SK-N-SH (cell line): ENCODE data around the gene OR51E2. TPM values are rescaled to one million over a fixed set of nuclear protein-coding genes. Genes with fewer than 3 reads are reported as not detected.

Source experiments
- CTCF ChIA-PET: fragments of 300-600, 350-600 bp; formaldehyde crosslinking; extraction: SDS; loops from one replicate; lab custom pipeline; 2021; lab: Yijun Ruan, JAX
- POLR2A ChIA-PET: fragments of 350-600 bp; sonication (Branson Sonifier 250); formaldehyde crosslinking; extraction: SDS; loops from one replicate; lab custom pipeline; 2020; ENCODE audit warnings: antibody characterized with exemption, inconsistent platforms; lab: Yijun Ruan, JAX
- DNase-seq: peaks from one replicate; pipeline ENCODE4 v3.0.0; 2012
- H2AFZ ChIP-seq: fragments of 200-600 bp; sonication (generic); 2 replicates; pipeline ENCODE4 v1.8.1; 2016; ENCODE audit warnings: antibody characterized with exemption, mild to moderate bottlenecking, low read depth
- H3F3A ChIP-seq: fragments of 200-600 bp; sonication (generic); replicated peaks from 2 replicates; pipeline ENCODE3; 2016; ENCODE audit warnings: antibody characterized with exemption, mild to moderate bottlenecking; ENCODE audit not compliant: insufficient read depth
- H3K27ac ChIP-seq, 2 experiments: fragments of 200-500 bp in 1 of 2; fragments of 200-600 bp in 1 of 2; sonication (Bioruptor generic) in 1 of 2; sonication (generic), shearing (Covaris generic) in 1 of 2; 2 replicates each; pipeline versions ENCODE4 v1.5.1 to v1.6.1; 2014 to 2016; ENCODE audit warnings: low read depth in 2 of 2, inconsistent platforms in 1 of 2, low read length in 1 of 2, mild to moderate bottlenecking in 1 of 2, mixed read lengths in 1 of 2
- H3K27me3 ChIP-seq: fragments of 200-600 bp; sonication (generic), shearing (Covaris generic); 2 replicates; pipeline ENCODE4 v1.6.1; 2016; ENCODE audit warnings: mixed run types; ENCODE audit not compliant: insufficient read depth
- H3K36me3 ChIP-seq, 2 experiments: fragments of 200-500 bp in 1 of 2; fragments of 200-600 bp in 1 of 2; sonication (Bioruptor generic) in 1 of 2; sonication (generic) in 1 of 2; replicated peaks in 1 of 2; 2 replicates each; pipeline versions ENCODE3 to v1.5.1; 2014 to 2016; ENCODE audit warnings: low read length in 1 of 2, mild to moderate bottlenecking in 1 of 2; ENCODE audit not compliant: insufficient read depth in 2 of 2, control insufficient read depth in 1 of 2
- H3K4me1 ChIP-seq, 2 experiments: fragments of 200-500 bp in 1 of 2; fragments of 200-600 bp in 1 of 2; sonication (Bioruptor generic) in 1 of 2; sonication (generic), shearing (Covaris generic) in 1 of 2; 2 replicates each; pipeline versions ENCODE4 v1.5.1 to v1.6.1; 2014 to 2016; ENCODE audit warnings: low read depth in 1 of 2, low read length in 1 of 2, mixed run types in 1 of 2; ENCODE audit not compliant: insufficient read depth in 2 of 2, control insufficient read depth in 1 of 2
- H3K4me2 ChIP-seq: fragments of 200-600 bp; sonication (generic), shearing (Covaris generic); 2 replicates; pipeline ENCODE4 v1.6.1; 2017; ENCODE audit warnings: mixed run types
- H3K4me3 ChIP-seq, 2 experiments: fragments of 200-500 bp in 1 of 2; fragments of 200-600 bp in 1 of 2; sonication (Bioruptor generic) in 1 of 2; sonication (generic), shearing (Covaris generic) in 1 of 2; 2 replicates each; pipeline versions ENCODE4 v1.5.1 to v1.8.1; 2014 to 2016; ENCODE audit warnings: low read depth in 2 of 2, inconsistent platforms in 1 of 2, low read length in 1 of 2, mild to moderate bottlenecking in 1 of 2, mixed read lengths in 1 of 2, moderate library complexity in 1 of 2
- H3K79me2 ChIP-seq: fragments of 200-600 bp; sonication (generic); 2 replicates; pipeline ENCODE4 v1.8.1; 2017; ENCODE audit warnings: mild to moderate bottlenecking; ENCODE audit not compliant: insufficient read depth
- H3K9ac ChIP-seq: fragments of 200-600 bp; sonication (generic); 2 replicates; pipeline ENCODE4 v1.6.1; 2017; ENCODE audit warnings: mixed run types
- H3K9me2 ChIP-seq: fragments of 200-600 bp; sonication (generic); 2 replicates; pipeline ENCODE4 v1.6.1; 2017; ENCODE audit warnings: mixed run types
- H3K9me3 ChIP-seq: fragments of 200-600 bp; sonication (generic); 2 replicates; pipeline ENCODE4 v1.6.1; 2017; ENCODE audit warnings: mixed run types, mild to moderate bottlenecking, moderate library complexity
- H4K20me1 ChIP-seq: fragments of 200-600 bp; sonication (generic); 2 replicates; pipeline ENCODE4 v1.6.1; 2017; ENCODE audit warnings: mild to moderate bottlenecking, mixed run types; ENCODE audit not compliant: insufficient read depth
- CTCF ChIP-seq: fragments of 200-600 bp; sonication (generic); IDR thresholded peaks from 2 replicates; pipeline ENCODE4 v1.6.1; 2017; ENCODE audit warnings: antibody characterized with exemption, mild to moderate bottlenecking, moderate library complexity
- EP300 ChIP-seq, 2 experiments: IDR thresholded peaks; 2 replicates each; pipeline versions ENCODE4 v1.4.0 to v1.6.1; 2012; ENCODE audit warnings: borderline replicate concordance in 1 of 2, low read depth in 1 of 2, low read length in 1 of 2
- EZH2phosphoT487 ChIP-seq: fragments of 200-600 bp; sonication (generic); IDR thresholded peaks from 2 replicates; pipeline ENCODE4 v1.6.1; 2017; ENCODE audit warnings: low read depth, mixed run types, mild to moderate bottlenecking, antibody characterized with exemption, moderate library complexity, borderline replicate concordance
- GABPA ChIP-seq: IDR thresholded peaks from 2 replicates; pipeline ENCODE4 v1.4.0; 2012; ENCODE audit warnings: low read depth, mild to moderate bottlenecking
- JUND ChIP-seq: IDR thresholded peaks from 2 replicates; pipeline ENCODE4 v1.4.0; 2012
- MAX ChIP-seq: IDR thresholded peaks from 2 replicates; pipeline ENCODE4 v1.4.0; 2012; ENCODE audit warnings: low read depth
- MXI1 ChIP-seq: IDR thresholded peaks from 2 replicates; pipeline ENCODE4 v1.6.1; 2012; ENCODE audit warnings: mild to moderate bottlenecking, low read depth, low read length, improper control_type of control experiment
- NRF1 ChIP-seq: IDR thresholded peaks from 2 replicates; pipeline ENCODE4 v1.6.1; 2012; ENCODE audit warnings: low read depth, mild to moderate bottlenecking, low read length
- RAD21 ChIP-seq: IDR thresholded peaks from 2 replicates; pipeline ENCODE4 v1.6.1; 2012; ENCODE audit warnings: mild to moderate bottlenecking, low read length
- RCOR1 ChIP-seq: fragments of 150-350 bp; IDR thresholded peaks from 2 replicates; pipeline ENCODE4 v1.6.1; 2017; ENCODE audit warnings: antibody characterized with exemption, low read length
- RFX5 ChIP-seq: IDR thresholded peaks from 2 replicates; pipeline ENCODE4 v1.6.1; 2012; ENCODE audit warnings: mild to moderate bottlenecking, improper control_type of control experiment, low read length
- SMC3 ChIP-seq: IDR thresholded peaks from 2 replicates; pipeline ENCODE4 v1.6.1; 2012; ENCODE audit warnings: low read depth, low read length, improper control_type of control experiment
- TAF1 ChIP-seq: IDR thresholded peaks from 2 replicates; pipeline ENCODE4 v1.6.1; 2012; ENCODE audit warnings: low read depth, mild to moderate bottlenecking, low read length, moderate library complexity, borderline replicate concordance
- TEAD4 ChIP-seq: IDR thresholded peaks from 2 replicates; pipeline ENCODE4 v1.4.0; 2012; ENCODE audit warnings: mild to moderate bottlenecking, borderline replicate concordance; ENCODE audit not compliant: insufficient read depth
- USF2 ChIP-seq: fragments of 150-350 bp; IDR thresholded peaks from 2 replicates; pipeline ENCODE4 v1.6.1; 2017; ENCODE audit warnings: antibody characterized with exemption, low read length, low read depth, borderline replicate concordance
- WGBS: methylation state at CpG from one replicate; pipeline ENCODE4 v1.1.6; 2017; ENCODE audit warnings: low lambda C conversion rate; 5-methylcytosine and 5-hydroxymethylcytosine counted together
- polyA plus RNA-seq, 3 experiments: library from polyadenylated mRNA; depleted of rRNA; stranded (reverse); fragments of >200 nt; gene quantifications; 2 replicates each; pipeline ENCODE4 v1.2.3, GENCODE V29; 2012
- TF ChIP-seq, protein P1 (sequence below): IDR thresholded peaks from 2 replicates; pipeline ENCODE4 v1.4.0; 2012; ENCODE audit warnings: low read depth, borderline replicate concordance

OR51E2 gene, protein sequence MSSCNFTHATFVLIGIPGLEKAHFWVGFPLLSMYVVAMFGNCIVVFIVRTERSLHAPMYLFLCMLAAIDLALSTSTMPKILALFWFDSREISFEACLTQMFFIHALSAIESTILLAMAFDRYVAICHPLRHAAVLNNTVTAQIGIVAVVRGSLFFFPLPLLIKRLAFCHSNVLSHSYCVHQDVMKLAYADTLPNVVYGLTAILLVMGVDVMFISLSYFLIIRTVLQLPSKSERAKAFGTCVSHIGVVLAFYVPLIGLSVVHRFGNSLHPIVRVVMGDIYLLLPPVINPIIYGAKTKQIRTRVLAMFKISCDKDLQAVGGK
- 0.03 TPM in 1 of 2 replicates, not detected in the other for polyA plus RNA-seq (2012; rRNA removed)
- 0.01 TPM in 2 replicates for polyA plus RNA-seq (2012; cell fraction: cytosol; rRNA removed)
- polyA plus RNA-seq (2012; cell fraction: nucleus; rRNA removed), result not detected in 2 replicates

GRCh38 chr11:4697585-4697984 is at the start of gene OR51E2:
Gene OR51E2 (minus strand): TSS chr11:4697853. CDS start chr11:4682711, 15,142 bp downstream.
- POLR2A ChIA-PET, result no interaction called here
- Histone ChIP-seq H3K9ac (no peak within 1 kb of the TSS), H3F3A (no peaks in the 10 kb centered on the region), H3K4me3 (no peak within 1 kb of the TSS), H3K4me2 (no peak within 1 kb of the TSS), H4K20me1 (no peaks in the 10 kb centered on the region), H2AFZ (no peak within 1 kb of the TSS), H3K27ac (no peak within 1 kb of the TSS), H3K36me3 (no peaks in the 10 kb centered on the region), H3K4me1 (no peaks in the 10 kb centered on the region), H3K27me3 (peaks cover 7% of the 10 kb centered on the region; the same call in 1 of the 2 replicates), H3K9me2 (no peaks in the 10 kb centered on the region), H3K9me3 (no peaks in the 10 kb centered on the region), H3K79me2 (no peaks in the 10 kb centered on the region)
- no peak for TF ChIP-seq TAF1
- no peak for TF ChIP-seq GABPA
- no peak for TF ChIP-seq EZH2phosphoT487
- TF ChIP-seq SMC3, result no peak
- no peak for TF ChIP-seq CTCF
- TF ChIP-seq EP300 (IDR thresholded peaks at IDR 0.05; ENCODE audit: borderline replicate concordance in 1 of 2, low read depth in 1 of 2, low read length in 1 of 2), result no peak
- TF ChIP-seq MXI1, result no peak
- TF ChIP-seq RAD21, result no peak
- no peak for TF ChIP-seq JUND
- TF ChIP-seq, protein P1, sequence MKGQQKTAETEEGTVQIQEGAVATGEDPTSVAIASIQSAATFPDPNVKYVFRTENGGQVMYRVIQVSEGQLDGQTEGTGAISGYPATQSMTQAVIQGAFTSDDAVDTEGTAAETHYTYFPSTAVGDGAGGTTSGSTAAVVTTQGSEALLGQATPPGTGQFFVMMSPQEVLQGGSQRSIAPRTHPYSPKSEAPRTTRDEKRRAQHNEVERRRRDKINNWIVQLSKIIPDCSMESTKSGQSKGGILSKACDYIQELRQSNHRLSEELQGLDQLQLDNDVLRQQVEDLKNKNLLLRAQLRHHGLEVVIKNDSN, result no peak
- no peak for TF ChIP-seq RCOR1
- no peak for TF ChIP-seq RFX5
- TF ChIP-seq NRF1, result no peak
- TF ChIP-seq TEAD4, result no peak
- no peak for TF ChIP-seq USF2
- no peak for TF ChIP-seq MAX
- WGBS, result 6% methylated on average over 2 of the region's 3 CpGs
- DNase-seq, result no peak
- CTCF ChIA-PET, result interaction anchor here (0.6 to 1.3 kb wide), 2 partner anchors 23 to 61 kb away, joined by 3 to 4 read pairs; partner anchors contain the start of gene OR51D1
